ENCODE measurements around the gene FAM50A.

Gene FAM50A

DNA sequence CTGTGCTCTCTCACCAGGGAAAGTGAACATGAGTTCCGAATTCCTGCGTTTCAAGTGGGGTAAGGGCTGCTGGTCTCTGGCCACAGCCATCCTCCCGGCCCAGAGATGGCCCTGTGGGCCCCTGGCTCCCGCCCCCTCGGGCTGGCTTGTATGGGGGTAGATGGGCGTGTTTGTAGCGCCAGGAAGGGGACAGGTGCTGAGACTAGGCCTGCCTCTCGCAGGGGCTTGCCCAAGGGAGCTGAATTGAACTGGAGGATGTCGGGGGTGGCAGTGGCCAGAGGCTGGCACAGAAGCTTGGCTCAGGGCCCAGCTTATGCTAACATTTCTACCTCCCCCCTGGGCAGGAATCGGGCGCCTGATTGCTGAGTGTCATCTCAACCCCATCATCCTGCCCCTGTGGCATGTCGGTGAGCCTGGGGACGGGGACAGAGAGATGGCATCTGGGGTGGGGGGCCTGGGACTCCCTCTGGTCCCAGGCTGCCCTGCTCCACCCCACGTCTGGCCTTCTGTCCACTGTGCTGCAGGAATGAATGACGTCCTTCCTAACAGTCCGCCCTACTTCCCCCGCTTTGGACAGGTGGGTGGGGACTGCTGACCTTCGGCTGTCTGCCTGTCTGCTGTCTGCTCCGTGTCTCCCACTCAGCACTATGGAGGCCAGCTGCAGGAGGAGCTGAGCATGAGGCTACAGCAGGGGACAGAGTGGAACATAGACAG is 24.1 kb upstream of the FAM50A start:
- no peaks in the 10 kb centered on the region for H3K4me1 ChIP-seq (ENCODE audit: control insufficient read depth, insufficient read depth, low read length)
- CTCF ChIA-PET, result interaction anchor here (1.3 kb wide), 1 partner anchor 22 kb away, joined by 4 read pairs; the partner anchor contains the start of gene RPL10
- POLR2A ChIA-PET, result no interaction called here
- TF ChIP-seq ZNF768 (tag by site-specific recombination; IDR thresholded peaks at IDR 0.05) (no peak), ZNF341 (tag by site-specific recombination; IDR thresholded peaks at IDR 0.05; ENCODE audit: low read depth) (peak; percentile 16; the same call in 1 of the 2 replicates)
- H3K4me3 ChIP-seq (ENCODE audit: low read depth, low read length), result no peak overlapping the region
- peaks cover 4% of the 10 kb centered on the region in 2 experiments; a peak in 2 of 3 replicates for H3K36me3 ChIP-seq (ENCODE audit: control insufficient read depth in 2 of 2, insufficient read depth in 1 of 2, low read length in 2 of 2)
- no peaks in the 10 kb centered on the region for H3K9me3 ChIP-seq (ENCODE audit: control insufficient read depth, insufficient read depth, low read depth, low read length)
- no peak overlapping the region for H3K27ac ChIP-seq (ENCODE audit: extremely low read depth, low read depth, low read length)

DNA sequence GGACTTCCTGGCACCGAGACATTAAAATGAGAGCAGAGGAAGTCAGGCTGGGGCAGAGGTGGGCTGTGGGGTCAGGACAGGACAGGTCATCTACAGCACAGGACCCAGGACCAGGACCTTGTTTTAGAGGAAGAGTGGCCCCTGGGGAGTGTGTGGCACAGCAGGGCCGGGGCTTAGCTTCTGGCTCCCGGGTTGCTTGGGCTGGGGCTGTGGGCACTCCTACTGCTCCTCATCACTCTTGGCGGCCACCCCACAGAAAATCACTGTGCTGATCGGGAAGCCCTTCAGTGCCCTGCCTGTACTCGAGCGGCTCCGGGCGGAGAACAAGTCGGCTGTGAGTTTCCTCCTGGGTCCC is 23.6 kb upstream of the FAM50A start:
- no peaks in the 10 kb centered on the region; a peak in 1 of 3 replicates for H3K36me3 ChIP-seq (ENCODE audit: control insufficient read depth in 2 of 2, insufficient read depth in 1 of 2, low read length in 2 of 2)
- TF ChIP-seq ZSCAN23 (tag by site-specific recombination; IDR thresholded peaks at IDR 0.05) (no peak), ZNF169 (tag by site-specific recombination; IDR thresholded peaks at IDR 0.05) (no peak), YY2 (tag by site-specific recombination; IDR thresholded peaks at IDR 0.05) (no peak), ZNF473 (tag by site-specific recombination; IDR thresholded peaks at IDR 0.05) (no peak), ZNF529 (tag by site-specific recombination; IDR thresholded peaks at IDR 0.05; ENCODE audit: insufficient replicate concordance) (no peak), ZNF785 (tag by site-specific recombination; IDR thresholded peaks at IDR 0.05) (no peak), ZSCAN16 (tag by site-specific recombination; IDR thresholded peaks at IDR 0.05) (no peak), SETDB1 (IDR thresholded peaks at IDR 0.05; ENCODE audit: insufficient read length, low read length) (no peak)
- TF ChIP-seq, protein P1, sequence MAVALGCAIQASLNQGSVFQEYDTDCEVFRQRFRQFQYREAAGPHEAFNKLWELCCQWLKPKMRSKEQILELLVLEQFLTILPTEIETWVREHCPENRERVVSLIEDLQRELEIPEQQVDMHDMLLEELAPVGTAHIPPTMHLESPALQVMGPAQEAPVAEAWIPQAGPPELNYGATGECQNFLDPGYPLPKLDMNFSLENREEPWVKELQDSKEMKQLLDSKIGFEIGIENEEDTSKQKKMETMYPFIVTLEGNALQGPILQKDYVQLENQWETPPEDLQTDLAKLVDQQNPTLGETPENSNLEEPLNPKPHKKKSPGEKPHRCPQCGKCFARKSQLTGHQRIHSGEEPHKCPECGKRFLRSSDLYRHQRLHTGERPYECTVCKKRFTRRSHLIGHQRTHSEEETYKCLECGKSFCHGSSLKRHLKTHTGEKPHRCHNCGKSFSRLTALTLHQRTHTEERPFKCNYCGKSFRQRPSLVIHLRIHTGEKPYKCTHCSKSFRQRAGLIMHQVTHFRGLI (tag by site-specific recombination; IDR thresholded peaks at IDR 0.05), result no peak
- TF ChIP-seq, protein P2, sequence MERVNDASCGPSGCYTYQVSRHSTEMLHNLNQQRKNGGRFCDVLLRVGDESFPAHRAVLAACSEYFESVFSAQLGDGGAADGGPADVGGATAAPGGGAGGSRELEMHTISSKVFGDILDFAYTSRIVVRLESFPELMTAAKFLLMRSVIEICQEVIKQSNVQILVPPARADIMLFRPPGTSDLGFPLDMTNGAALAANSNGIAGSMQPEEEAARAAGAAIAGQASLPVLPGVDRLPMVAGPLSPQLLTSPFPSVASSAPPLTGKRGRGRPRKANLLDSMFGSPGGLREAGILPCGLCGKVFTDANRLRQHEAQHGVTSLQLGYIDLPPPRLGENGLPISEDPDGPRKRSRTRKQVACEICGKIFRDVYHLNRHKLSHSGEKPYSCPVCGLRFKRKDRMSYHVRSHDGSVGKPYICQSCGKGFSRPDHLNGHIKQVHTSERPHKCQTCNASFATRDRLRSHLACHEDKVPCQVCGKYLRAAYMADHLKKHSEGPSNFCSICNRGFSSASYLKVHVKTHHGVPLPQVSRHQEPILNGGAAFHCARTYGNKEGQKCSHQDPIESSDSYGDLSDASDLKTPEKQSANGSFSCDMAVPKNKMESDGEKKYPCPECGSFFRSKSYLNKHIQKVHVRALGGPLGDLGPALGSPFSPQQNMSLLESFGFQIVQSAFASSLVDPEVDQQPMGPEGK (tag by site-specific recombination; IDR thresholded peaks at IDR 0.05), result no peak
- TF ChIP-seq, protein P3, sequence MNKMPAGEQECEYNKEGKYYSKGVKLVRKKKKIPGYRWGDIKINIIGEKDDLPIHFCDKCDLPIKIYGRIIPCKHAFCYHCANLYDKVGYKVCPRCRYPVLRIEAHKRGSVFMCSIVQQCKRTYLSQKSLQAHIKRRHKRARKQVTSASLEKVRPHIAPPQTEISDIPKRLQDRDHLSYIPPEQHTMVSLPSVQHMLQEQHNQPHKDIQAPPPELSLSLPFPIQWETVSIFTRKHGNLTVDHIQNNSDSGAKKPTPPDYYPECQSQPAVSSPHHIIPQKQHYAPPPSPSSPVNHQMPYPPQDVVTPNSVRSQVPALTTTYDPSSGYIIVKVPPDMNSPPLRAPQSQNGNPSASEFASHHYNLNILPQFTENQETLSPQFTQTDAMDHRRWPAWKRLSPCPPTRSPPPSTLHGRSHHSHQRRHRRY (tag by site-specific recombination; IDR thresholded peaks at IDR 0.05), result no peak
- ChIA-PET CTCF (interaction anchor here (1.3 kb wide), 1 partner anchor 22 kb away, joined by 4 read pairs; the partner anchor contains the start of gene RPL10), POLR2A (interaction anchor here (1.0 to 1.4 kb wide), 2 partner anchors 11 to 39 kb away, joined by 3 to 4 read pairs; no protein-coding TSS in a partner anchor)
- H3K27ac ChIP-seq (ENCODE audit: extremely low read depth, low read depth, low read length), result no peak overlapping the region
- H3K9me3 ChIP-seq (ENCODE audit: control insufficient read depth, insufficient read depth, low read depth, low read length), result no peaks in the 10 kb centered on the region
- H3K4me1 ChIP-seq (ENCODE audit: control insufficient read depth, insufficient read depth, low read length), result no peaks in the 10 kb centered on the region
- no peak overlapping the region for H3K4me3 ChIP-seq (ENCODE audit: low read depth, low read length)

DNA sequence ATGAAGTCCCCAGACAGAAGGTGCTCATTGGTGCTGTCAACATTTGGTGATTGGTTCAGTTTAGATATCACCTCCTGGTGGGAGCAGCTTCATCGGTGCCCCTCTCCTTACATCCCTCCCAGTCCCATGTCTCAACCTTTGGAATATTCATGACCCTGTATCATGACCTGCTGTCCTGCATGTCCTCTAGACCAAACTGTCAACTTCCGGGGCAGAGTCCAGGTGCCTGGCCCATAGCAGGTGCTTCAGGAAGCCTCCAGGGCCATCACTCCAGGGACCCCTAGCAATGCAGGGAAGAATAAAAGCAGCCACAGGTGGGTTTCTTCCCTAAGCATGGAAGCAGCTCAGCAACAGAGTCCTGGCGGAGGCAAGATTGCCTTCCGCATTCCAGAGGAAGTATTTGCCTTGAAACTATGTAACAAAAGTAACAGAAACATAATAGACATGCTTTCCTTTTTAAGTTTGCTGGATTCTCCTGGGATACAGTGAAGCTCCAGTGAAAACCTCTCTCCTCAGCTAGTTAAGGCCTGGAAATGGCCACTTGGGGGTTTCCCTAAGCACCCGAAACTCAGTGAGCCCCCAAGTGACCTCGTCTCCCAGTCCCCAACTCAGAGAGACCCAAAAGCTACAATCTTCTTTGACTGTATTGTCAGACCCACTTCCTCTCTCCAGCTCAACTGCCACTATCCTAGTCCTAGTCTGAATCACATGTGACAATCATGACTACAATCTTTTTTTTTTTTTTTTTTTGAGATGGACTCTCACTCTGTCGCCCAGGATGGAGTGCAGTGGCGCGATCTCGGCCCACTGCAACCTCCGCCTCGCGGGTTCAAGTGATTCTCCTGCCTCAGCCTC is 16.8 kb upstream of the FAM50A start:
- TF ChIP-seq ZNF10 (tag by site-specific recombination; IDR thresholded peaks at IDR 0.05), result no peak
- TF ChIP-seq, protein P4, sequence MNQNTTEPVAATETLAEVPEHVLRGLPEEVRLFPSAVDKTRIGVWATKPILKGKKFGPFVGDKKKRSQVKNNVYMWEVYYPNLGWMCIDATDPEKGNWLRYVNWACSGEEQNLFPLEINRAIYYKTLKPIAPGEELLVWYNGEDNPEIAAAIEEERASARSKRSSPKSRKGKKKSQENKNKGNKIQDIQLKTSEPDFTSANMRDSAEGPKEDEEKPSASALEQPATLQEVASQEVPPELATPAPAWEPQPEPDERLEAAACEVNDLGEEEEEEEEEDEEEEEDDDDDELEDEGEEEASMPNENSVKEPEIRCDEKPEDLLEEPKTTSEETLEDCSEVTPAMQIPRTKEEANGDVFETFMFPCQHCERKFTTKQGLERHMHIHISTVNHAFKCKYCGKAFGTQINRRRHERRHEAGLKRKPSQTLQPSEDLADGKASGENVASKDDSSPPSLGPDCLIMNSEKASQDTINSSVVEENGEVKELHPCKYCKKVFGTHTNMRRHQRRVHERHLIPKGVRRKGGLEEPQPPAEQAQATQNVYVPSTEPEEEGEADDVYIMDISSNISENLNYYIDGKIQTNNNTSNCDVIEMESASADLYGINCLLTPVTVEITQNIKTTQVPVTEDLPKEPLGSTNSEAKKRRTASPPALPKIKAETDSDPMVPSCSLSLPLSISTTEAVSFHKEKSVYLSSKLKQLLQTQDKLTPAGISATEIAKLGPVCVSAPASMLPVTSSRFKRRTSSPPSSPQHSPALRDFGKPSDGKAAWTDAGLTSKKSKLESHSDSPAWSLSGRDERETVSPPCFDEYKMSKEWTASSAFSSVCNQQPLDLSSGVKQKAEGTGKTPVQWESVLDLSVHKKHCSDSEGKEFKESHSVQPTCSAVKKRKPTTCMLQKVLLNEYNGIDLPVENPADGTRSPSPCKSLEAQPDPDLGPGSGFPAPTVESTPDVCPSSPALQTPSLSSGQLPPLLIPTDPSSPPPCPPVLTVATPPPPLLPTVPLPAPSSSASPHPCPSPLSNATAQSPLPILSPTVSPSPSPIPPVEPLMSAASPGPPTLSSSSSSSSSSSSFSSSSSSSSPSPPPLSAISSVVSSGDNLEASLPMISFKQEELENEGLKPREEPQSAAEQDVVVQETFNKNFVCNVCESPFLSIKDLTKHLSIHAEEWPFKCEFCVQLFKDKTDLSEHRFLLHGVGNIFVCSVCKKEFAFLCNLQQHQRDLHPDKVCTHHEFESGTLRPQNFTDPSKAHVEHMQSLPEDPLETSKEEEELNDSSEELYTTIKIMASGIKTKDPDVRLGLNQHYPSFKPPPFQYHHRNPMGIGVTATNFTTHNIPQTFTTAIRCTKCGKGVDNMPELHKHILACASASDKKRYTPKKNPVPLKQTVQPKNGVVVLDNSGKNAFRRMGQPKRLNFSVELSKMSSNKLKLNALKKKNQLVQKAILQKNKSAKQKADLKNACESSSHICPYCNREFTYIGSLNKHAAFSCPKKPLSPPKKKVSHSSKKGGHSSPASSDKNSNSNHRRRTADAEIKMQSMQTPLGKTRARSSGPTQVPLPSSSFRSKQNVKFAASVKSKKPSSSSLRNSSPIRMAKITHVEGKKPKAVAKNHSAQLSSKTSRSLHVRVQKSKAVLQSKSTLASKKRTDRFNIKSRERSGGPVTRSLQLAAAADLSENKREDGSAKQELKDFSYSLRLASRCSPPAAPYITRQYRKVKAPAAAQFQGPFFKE (tag by site-specific recombination; IDR thresholded peaks at IDR 0.05; ENCODE audit: borderline replicate concordance), result no peak
- TF ChIP-seq SCRT2 (tag by site-specific recombination; IDR thresholded peaks at IDR 0.05), result peak; percentile 60
- TF ChIP-seq GFI1B (tag by site-specific recombination; IDR thresholded peaks at IDR 0.05), result no peak
- peaks cover 0 to 12% of the 10 kb centered on the region in 2 experiments; a peak in 1 of 3 replicates for H3K36me3 ChIP-seq (ENCODE audit: control insufficient read depth in 2 of 2, insufficient read depth in 1 of 2, low read length in 2 of 2)
- ChIA-PET POLR2A (interaction anchor here (1.2 kb wide), 1 partner anchor 15 kb away, joined by 4 read pairs; no protein-coding TSS in a partner anchor), CTCF (interaction anchor here (0.6 to 1.2 kb wide), 3 partner anchors 9 to 54 kb away, joined by 3 to 5 read pairs (median 3); no protein-coding TSS in a partner anchor)
- H3K27ac ChIP-seq (ENCODE audit: extremely low read depth, low read depth, low read length), result no peak overlapping the region
- no peaks in the 10 kb centered on the region for H3K9me3 ChIP-seq (ENCODE audit: control insufficient read depth, insufficient read depth, low read depth, low read length)
- H3K4me1 ChIP-seq (ENCODE audit: control insufficient read depth, insufficient read depth, low read length), result no peaks in the 10 kb centered on the region
- no peak overlapping the region for H3K4me3 ChIP-seq (ENCODE audit: low read depth, low read length)
